Measurements from ENCODE around the gene NSUN4.

Gene NSUN4

GRCh38 chr1:46368791-46369190, 28.2 kb downstream of the NSUN4 start:
- DNase-seq, result no peak

GRCh38 chr1:46369542-46370213, 29.1 kb downstream of the NSUN4 start:
- DNase-seq, result no peak

GRCh38 chr1:46370214-46370633, 29.6 kb downstream of the NSUN4 start:
- no peak for DNase-seq

GRCh38 chr1:46372431-46372830, 31.8 kb downstream of the NSUN4 start:
- DNase-seq, result no peak

- DNase-seq, result no peak
Measured at GRCh38 chr1:46379996-46380395, 39.4 kb downstream of the NSUN4 start.

GRCh38 chr1:46380508-46380907, 39.9 kb downstream of the NSUN4 start:
- DNase-seq, result no peak

- no peak for DNase-seq
Measured at GRCh38 chr1:46393510-46393909, 52.9 kb downstream of the NSUN4 start.

- peak; percentile 9 for DNase-seq
Measured at GRCh38 chr1:46394108-46394871, 53.7 kb downstream of the NSUN4 start, which contains the start of gene FAAH. Gene FAAH, plus strand, starts transcription at chr1:46394317. Its CDS starts 32 bp downstream, at chr1:46394349.

DNA sequence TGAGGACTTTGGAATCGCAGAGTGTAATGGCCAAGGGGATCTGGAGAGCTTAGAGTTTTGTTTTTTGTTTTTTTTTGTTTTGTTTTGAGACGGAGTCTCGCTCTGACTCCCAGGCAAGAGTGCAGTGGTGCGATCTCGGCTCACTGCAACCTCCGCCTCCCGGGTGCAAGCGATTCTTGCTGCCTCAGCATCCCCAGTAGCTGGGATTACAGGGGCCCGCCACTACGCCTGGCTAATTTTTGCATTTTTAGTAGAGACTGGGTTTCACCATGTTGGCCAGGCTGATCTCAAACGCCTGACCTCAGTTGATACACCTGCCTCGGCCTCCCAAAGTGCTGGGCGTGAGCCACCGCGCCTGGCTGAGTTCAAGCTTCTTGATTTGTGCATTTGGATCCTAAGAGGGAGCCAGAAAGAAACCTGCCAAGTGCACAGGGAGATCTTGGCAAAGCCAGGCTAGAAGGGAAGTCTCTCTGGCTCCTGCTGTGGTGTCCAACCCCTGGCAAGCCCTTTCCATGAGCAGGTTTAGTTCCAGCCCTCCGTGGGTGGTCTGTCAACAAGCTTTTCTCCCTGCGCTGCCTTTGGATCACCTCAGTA, 54.4 kb downstream of the NSUN4 start:
- DNase-seq, result no peak

DNA sequence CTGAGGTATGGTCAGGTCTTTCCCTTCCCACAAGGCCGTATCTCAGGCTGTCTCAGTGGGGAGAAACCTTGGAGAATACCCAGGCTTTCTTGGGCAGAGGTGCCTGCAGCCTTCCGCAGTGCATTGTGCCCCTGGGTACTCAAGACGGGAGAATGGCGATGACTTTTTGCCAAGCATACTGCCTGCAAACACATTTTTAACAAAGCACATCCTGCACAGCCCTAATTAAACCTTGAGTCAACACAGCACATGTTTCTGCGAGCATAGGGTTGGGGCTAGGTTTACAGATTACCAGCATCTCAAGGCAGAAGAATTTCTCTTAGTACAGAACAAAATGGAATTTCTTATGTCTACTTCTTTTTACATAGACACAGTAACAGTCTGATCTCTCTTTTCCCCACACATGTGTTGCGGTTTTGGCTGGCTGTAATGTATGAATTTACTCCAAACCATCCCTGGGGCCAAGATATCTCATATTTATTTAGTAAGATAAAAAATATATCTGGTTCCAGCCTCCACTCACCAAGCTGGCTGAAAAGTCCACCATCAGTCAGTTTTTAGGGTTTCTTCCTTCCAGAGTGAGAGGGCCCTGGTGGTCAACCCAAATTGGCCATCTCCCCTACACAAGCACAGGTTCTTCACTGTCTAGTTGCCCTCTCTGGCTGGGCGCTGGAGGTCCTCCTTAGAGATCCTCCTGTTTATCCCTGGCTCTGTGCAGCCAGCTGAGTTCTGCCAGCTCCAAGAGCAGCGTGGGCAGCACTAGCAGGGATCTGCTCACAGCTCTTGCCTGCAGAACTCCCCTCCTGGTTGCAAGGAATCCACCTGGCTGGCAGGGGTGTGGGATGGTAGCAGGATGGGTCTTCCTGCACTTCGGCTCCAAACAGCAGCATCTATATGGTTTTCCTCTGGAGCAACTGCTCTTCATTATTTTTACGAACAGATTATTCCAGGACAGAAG, 56.1 kb downstream of the NSUN4 start:
- DNase-seq, result no peak

GRCh38 chr1:46399307-46399706, 58.7 kb downstream of the NSUN4 start:
- DNase-seq, result no peak

- DNase-seq, result no peak
Measured at GRCh38 chr1:46400421-46400820, 59.8 kb downstream of the NSUN4 start.

GRCh38 chr1:46401154-46401913, 60.7 kb downstream of the NSUN4 start:
- DNase-seq, result no peak

DNA sequence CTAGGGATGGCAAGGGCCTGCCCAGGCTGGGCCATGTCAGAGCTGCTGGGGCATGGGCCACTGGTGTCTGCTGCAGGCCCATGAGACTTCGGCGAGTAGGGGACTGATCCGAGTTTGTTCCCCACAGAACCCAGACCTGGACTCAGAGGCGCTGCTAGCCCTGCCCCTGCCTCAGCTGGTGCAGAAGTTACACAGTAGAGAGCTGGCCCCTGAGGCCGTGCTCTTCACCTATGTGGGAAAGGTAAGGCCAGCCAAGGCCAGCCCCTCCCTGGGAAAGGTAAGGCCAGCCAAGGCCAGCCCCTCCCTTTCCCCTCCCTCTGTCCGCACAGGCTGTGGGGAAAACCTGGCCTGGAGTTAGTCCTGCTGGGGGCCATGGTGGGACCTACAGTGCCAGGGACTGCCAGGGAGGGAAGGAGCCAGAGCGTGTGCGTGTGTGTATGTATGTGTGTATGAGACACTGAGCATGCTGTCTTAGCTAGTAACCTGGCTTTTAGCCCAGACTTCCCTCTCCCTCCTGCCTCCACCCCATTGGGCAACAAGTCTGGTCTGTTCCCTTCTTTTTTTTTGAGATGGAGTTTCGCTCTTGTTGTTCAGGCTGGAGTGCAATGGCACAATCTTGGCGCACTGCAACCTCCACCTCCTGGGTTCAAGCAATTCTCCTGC, 61.5 kb downstream of the NSUN4 start:
- DNase-seq, result no peak

GRCh38 chr1:46403916-46404315, 63.3 kb downstream of the NSUN4 start:
- DNase-seq, result no peak

- no peak for DNase-seq
Measured at GRCh38 chr1:46404482-46405196, 64.0 kb downstream of the NSUN4 start.

GRCh38 chr1:46405197-46405555, 64.6 kb downstream of the NSUN4 start:
- no peak for DNase-seq

- DNase-seq, result no peak
Measured at GRCh38 chr1:46405724-46406123, 65.1 kb downstream of the NSUN4 start.

DNA sequence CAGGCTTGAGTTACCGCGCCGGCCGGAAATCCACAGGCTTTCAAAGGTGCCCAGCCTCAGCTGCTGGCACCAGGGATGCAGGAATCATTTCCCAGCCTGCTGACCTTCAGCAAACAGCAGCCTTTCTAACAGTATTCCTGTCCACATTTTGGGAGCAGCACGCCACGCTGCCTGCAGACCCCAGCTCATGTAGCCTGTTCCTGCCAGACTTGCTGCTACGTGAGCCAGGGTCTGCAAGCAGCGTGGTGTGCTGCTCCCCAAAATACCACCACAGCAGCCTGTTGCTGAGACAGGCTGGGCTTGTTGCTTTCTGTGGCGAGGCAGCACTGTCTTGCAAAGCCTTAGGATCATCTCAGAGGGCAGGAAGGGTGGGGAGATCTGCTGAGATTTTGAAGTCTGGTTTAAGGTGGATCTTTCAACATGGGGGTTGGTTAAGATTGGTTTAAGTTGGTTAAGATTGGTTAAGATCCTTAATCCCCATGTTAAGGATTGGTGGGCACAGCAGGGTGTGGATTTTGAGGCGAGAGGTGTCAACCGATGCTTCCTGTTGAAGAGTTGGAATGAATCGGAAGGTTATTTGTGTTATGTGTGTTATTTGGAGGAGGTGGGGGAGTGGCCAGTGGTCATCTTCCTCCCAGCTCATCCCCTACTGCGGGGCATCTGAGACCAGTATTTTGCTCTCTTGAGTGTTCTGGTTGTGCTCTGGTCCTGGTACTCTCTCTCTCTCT, 66.4 kb downstream of the NSUN4 start:
- DNase-seq, result no peak

- DNase-seq, result no peak
Measured at GRCh38 chr1:46407636-46408035, 67.0 kb downstream of the NSUN4 start.

Measured in effector CD8-positive, alpha-beta T cell (primary cell).